Osteocyte (in vitro differentiated cells): ENCODE measurements around the gene RBM38. TPM values are rescaled to one million over a fixed set of nuclear protein-coding genes. Genes with fewer than 3 reads are reported as not detected.

Experiments used
- DNase-seq: peaks from one replicate; pipeline ENCODE4 v3.0.0; 2021; ENCODE audit warnings: mixed read lengths; ENCODE audit not compliant: unreplicated experiment; ENCODE audit errors: extremely low spot score
- H3K27ac Mint-ChIP-seq: one replicate; pipeline ENCODE4 v1.8.0; 2021; ENCODE audit warnings: mild to moderate bottlenecking, mixed read lengths; ENCODE audit not compliant: unreplicated experiment
- H3K27me3 Mint-ChIP-seq: one replicate; pipeline ENCODE4 v1.8.0; 2021; ENCODE audit warnings: mixed read lengths; ENCODE audit not compliant: unreplicated experiment
- H3K36me3 Mint-ChIP-seq: one replicate; pipeline ENCODE4 v1.8.0; 2021; ENCODE audit warnings: mixed read lengths; ENCODE audit not compliant: unreplicated experiment
- H3K4me1 Mint-ChIP-seq: one replicate; pipeline ENCODE4 v1.8.0; 2021; ENCODE audit warnings: mixed read lengths; ENCODE audit not compliant: unreplicated experiment
- H3K4me3 Mint-ChIP-seq: one replicate; pipeline ENCODE4 v1.8.0; 2021; ENCODE audit warnings: mild to moderate bottlenecking, moderate library complexity, mixed read lengths; ENCODE audit not compliant: unreplicated experiment
- H3K9me3 Mint-ChIP-seq: one replicate; pipeline ENCODE4 v1.8.0; 2021; ENCODE audit warnings: mixed read lengths; ENCODE audit not compliant: unreplicated experiment
- CTCF ChIP-seq: fragments of 200-600 bp; sonication (generic); IDR thresholded peaks from 2 replicates; pipeline ENCODE4 v1.5.0; 2021; ENCODE audit warnings: antibody characterized with exemption, mild to moderate bottlenecking, moderate library complexity
- total RNA-seq: library from RNA; stranded (reverse); gene quantifications from 2 replicates; pipeline ENCODE4 v1.2.1, GENCODE V29; 2021

RBM38 gene
- total RNA-seq, 1 donor from 2014 or later = 18.8 TPM

GRCh38 chr20:57404006-57404405, 12.8 kb downstream of the RBM38 start:
- H3K36me3 Mint-ChIP-seq = peaks cover 12% of the 10 kb centered on the region
- no peak overlapping the region for H3K4me3 Mint-ChIP-seq
- no peak overlapping the region for H3K27ac Mint-ChIP-seq
- no peak for DNase-seq
- peaks cover 19% of the 10 kb centered on the region for H3K4me1 Mint-ChIP-seq
- no peaks in the 10 kb centered on the region for H3K9me3 Mint-ChIP-seq
- no peak for TF ChIP-seq CTCF
- H3K27me3 Mint-ChIP-seq = no peaks in the 10 kb centered on the region

- no peaks in the 10 kb centered on the region for H3K9me3 Mint-ChIP-seq
- H3K4me1 Mint-ChIP-seq = peaks cover 14% of the 10 kb centered on the region
- H3K27me3 Mint-ChIP-seq = no peaks in the 10 kb centered on the region
- TF ChIP-seq CTCF = no peak
- no peak overlapping the region for H3K27ac Mint-ChIP-seq
- DNase-seq = no peak
- H3K4me3 Mint-ChIP-seq = no peak overlapping the region
- H3K36me3 Mint-ChIP-seq = peaks cover 12% of the 10 kb centered on the region
These were observed 13.3 kb downstream of the RBM38 start for GRCh38 chr20:57404419-57405072.

GRCh38 chr20:57405236-57406016, 14.2 kb downstream of the RBM38 start:
- TF ChIP-seq CTCF = no peak
- H3K27ac Mint-ChIP-seq = no peak overlapping the region
- no peaks in the 10 kb centered on the region for H3K27me3 Mint-ChIP-seq
- no peak for DNase-seq
- peaks cover 7% of the 10 kb centered on the region for H3K4me1 Mint-ChIP-seq
- peaks cover 12% of the 10 kb centered on the region for H3K36me3 Mint-ChIP-seq
- no peaks in the 10 kb centered on the region for H3K9me3 Mint-ChIP-seq
- no peak overlapping the region for H3K4me3 Mint-ChIP-seq

GRCh38 chr20:57407541-57407956, 16.4 kb downstream of the RBM38 start:
- Mint-ChIP-seq H3K27me3 (no peaks in the 10 kb centered on the region), H3K27ac (no peak overlapping the region), H3K36me3 (peaks cover 9% of the 10 kb centered on the region), H3K4me1 (no peaks in the 10 kb centered on the region), H3K4me3 (no peak overlapping the region), H3K9me3 (no peaks in the 10 kb centered on the region)
- no peak for DNase-seq
- TF ChIP-seq CTCF = no peak

GRCh38 chr20:57408131-57408530, 16.9 kb downstream of the RBM38 start:
- Mint-ChIP-seq H3K27me3 (no peaks in the 10 kb centered on the region), H3K4me3 (no peak overlapping the region), H3K27ac (no peak overlapping the region), H3K4me1 (no peaks in the 10 kb centered on the region), H3K9me3 (no peaks in the 10 kb centered on the region), H3K36me3 (peaks cover 9% of the 10 kb centered on the region)
- DNase-seq = no peak
- no peak for TF ChIP-seq CTCF
